ENCODE results near the gene TGFB2.
A peak's percentile ranks its signal among the peaks of the same experiment; 100 is the strongest.

The TGFB2 gene

DNA sequence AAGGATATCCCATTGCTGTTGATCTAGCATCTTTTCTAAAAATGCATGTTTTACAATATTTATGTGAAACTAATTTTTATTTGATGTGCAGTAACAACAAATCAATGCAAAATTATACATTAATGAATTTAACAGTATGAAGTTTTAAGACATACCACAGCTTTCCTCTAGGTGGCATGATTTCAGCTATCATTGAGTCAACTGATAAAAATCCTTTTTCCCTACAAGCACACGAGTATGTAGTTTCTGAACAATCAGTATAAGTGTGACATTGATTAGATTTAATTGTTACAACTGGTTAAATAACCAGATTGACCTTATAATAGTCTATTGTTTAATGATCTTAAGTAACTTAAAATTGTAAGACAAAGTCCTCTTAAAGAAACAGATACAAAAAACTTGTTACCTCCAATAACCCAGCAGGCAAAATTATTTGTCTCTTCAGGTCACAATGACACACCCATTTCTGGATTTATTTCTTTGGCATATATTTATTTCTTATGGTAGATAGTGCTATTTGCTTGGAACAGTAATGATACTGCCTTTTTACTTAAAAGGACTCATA, 5.8 kb upstream of the TGFB2 start:
- DNase-seq: no peak

DNA sequence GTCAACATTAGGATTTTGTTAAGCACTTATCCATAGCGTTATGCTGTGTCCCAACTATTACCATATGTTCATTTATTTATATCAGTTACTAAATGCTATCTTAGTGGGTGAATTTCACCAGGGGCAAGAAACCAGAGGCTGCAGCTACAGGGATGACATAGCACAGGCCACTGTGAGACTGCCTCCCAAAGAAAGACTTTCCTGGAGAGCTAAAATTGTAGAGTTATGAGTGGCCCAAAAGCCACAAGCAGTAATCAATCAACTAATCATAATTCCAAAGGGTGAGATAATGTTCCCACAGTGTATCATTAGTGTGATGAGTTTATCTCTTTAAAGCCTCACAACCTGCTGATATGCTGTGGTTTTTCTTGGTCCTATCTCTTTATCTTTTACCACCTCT, 3.8 kb upstream of the TGFB2 start:
- no peak for DNase-seq

DNA sequence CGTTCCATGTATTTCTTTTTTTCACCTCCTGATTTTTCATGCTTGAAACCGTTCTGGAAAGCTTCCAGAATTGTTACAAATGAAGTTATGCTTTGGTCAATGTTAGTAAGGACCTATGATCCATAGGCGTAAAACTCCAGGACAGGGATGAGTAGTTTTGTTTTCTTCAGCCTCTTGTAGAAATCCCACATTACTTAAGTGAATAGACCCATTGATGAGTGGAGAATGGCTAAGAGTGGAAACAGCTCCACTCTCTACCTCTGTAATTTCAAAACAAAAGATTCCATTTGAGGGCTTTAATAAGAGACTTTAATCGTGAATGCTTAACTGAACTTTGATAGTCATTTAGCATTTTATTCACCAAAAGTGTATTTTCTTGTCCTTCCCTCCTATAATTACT, 3.0 kb upstream of the TGFB2 start:
- no peak for DNase-seq

DNA sequence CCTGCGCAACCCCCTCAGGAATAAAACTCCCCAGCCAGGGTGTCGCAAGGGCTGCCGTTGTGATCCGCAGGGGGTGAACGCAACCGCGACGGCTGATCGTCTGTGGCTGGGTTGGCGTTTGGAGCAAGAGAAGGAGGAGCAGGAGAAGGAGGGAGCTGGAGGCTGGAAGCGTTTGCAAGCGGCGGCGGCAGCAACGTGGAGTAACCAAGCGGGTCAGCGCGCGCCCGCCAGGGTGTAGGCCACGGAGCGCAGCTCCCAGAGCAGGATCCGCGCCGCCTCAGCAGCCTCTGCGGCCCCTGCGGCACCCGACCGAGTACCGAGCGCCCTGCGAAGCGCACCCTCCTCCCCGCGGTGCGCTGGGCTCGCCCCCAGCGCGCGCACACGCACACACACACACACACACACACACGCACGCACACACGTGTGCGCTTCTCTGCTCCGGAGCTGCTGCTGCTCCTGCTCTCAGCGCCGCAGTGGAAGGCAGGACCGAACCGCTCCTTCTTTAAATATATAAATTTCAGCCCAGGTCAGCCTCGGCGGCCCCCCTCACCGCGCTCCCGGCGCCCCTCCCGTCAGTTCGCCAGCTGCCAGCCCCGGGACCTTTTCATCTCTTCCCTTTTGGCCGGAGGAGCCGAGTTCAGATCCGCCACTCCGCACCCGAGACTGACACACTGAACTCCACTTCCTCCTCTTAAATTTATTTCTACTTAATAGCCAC, 696 bp downstream of the TGFB2 start:
- DNase-seq: peak; percentile 81

DNA sequence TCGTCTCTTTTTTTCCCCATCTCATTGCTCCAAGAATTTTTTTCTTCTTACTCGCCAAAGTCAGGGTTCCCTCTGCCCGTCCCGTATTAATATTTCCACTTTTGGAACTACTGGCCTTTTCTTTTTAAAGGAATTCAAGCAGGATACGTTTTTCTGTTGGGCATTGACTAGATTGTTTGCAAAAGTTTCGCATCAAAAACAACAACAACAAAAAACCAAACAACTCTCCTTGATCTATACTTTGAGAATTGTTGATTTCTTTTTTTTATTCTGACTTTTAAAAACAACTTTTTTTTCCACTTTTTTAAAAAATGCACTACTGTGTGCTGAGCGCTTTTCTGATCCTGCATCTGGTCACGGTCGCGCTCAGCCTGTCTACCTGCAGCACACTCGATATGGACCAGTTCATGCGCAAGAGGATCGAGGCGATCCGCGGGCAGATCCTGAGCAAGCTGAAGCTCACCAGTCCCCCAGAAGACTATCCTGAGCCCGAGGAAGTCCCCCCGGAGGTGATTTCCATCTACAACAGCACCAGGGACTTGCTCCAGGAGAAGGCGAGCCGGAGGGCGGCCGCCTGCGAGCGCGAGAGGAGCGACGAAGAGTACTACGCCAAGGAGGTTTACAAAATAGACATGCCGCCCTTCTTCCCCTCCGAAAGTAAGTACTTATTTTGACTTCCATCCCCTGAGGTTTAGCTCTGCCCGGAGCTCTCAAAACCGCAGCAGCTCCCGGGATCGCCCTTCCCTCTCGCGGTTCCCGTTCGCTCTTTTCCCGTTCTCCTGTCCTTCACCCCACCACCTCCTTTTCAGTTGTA, 1.5 kb downstream of the TGFB2 start:
- DNase-seq: peak; percentile 68

DNA sequence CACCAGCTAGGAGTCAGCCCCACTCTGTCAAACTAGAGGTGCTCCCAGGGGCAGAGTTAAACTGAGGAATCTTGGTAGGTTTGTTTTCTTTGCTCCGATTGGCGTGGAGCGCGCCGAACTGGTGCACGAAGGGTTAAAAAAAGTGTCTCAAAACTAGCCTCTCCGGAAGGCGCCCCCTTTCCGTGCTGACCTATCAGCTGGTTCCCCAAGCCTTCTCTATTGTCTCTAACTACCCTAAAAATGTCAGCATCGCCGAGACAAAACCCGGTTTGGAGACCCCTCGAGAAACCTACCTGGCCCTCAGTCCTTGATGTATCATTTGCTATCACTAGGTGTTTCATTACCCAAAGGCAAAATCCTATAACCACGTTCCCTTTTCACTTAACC, 2.2 kb downstream of the TGFB2 start:
- DNase-seq: peak; percentile 88

DNA sequence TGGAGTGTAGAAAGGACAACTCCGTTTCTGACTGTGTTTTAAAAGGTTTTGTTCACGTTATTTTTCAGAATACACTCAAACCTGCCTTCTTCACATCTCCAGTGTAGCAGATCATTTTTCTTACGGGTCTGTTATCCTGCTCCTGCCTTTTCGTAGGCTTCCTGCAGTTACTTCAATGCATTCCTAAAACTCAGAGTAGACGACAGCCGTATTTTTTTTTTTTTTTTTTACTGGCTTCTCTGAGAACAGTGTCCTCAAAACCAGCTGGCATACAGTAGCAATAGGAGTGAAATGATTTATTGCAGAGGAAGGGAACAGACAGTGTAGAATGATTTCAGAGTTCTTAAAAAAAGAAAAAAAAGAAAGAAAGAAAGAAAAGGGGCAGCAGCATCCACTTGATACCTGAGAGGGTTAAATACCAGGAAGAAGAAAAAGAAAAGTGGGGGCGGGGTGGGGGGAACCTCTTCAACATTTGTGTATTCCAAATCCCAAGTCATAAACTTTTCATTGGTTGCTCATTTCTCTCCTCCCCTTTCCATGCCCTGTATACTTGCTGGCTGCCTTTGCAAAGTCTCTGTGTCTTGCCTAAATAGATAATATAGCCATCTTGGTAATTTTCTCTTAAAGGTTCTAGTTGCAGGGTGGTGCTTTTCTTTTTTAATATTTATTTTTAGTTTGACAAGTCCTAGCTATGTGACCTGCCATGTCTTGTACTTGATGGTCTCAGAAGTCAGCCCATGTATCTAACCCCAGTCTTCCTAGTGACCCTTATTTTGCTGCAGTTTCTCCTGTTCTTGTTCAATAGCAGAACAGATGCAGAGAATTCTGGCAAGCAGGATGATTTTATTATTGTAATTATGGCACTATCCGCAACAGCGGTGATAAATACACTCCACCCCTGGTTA, 2.8 kb downstream of the TGFB2 start:
- DNase-seq: peak; percentile 90

DNA sequence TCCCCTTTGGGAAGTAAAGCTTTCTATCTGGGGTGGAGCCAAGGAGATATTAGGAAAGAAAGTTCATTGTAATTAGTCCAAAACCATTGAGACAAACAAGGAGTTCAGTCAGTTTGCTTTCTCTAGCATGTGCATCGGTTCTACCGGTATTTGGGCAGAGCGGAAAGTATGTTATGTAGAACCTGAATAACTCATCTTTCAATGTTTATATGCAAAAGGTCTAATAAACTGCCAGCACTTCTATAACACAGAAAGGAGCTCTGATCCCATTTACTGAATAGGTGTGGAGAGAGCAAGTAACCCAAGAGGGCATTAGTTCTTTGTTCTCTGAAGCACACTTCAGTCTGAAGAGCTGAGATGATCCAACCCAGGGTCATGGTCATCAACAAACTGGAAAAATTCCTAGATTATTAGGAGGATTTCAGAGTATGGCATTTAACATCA, 3.5 kb downstream of the TGFB2 start:
- DNase-seq: no peak

DNA sequence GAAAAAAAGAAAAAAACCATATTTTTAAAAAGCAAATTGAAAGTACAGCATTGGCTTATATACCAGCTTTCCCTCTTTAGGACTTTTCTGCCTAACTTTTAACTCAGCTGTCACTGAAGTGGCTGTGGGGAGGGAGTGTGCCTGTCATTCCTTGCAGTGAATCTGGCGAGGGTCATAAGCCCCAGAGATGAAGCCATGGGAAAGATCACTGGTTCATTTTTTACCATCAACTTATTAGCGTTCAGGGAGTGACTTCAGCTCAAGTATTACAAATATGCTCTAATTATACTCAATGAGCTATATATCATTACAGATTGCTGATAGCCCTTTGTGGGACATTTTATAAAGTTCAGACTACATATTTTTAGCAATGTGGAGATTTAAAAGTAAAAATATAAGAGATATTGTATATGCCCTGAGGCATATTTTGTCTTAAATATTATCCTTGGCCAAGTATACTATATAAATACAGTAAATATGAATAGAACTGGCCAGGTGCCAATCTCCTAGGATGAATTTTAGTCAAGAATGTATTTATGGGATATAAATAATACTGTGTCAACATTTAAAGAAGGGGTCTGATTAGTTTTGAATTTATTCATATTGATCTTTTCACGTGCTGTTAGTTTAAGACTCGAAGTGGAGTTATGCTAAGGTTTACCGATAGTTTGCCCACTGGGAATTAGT, 4.4 kb downstream of the TGFB2 start:
- peak; percentile 49 for DNase-seq

DNA sequence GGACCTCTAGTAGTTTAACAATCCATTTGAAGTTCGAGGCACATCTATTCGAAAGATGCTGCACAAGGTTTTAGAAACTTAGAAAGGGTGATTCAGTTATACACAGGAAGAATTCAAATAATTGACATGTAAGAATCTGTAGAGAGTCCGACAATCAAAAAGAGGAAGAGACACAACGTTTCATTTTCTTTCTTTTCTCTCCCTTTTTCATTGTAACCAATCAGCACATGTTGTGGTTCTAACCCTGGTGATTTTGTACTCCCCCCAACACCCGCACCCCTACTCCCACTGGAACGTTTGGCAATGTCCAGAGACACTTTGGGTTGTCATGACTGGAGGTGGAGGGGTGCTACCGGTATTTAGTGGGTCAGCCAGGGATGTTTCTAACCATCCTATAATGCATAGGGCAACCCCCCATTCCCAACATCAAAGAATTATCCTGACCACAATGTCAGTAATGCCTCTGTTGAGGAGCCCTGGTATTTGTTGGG, 4.9 kb downstream of the TGFB2 start:
- peak; percentile 30 for DNase-seq

DNA sequence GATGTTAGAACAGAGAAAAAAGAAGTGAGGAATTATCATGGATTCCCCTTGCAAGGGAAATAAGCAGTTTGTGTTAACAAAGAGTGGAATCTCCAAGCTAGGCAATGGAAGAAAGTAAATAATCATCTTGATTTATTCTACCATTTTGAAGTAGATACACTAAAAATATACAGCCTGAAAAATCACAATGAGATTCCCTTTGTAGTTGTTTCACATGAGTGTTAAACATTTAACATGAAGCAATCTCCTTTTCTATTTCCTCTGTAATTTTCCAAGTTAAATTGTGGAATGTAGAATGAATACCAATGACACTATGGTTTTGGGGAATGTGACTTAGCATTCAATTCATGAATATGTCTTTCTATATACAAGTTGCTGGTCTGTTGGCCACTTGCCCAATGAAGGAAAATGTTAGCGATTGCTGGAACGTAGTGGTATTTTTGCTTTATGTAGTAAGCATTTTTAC, 5.7 kb downstream of the TGFB2 start:
- peak; percentile 39 for DNase-seq

DNA sequence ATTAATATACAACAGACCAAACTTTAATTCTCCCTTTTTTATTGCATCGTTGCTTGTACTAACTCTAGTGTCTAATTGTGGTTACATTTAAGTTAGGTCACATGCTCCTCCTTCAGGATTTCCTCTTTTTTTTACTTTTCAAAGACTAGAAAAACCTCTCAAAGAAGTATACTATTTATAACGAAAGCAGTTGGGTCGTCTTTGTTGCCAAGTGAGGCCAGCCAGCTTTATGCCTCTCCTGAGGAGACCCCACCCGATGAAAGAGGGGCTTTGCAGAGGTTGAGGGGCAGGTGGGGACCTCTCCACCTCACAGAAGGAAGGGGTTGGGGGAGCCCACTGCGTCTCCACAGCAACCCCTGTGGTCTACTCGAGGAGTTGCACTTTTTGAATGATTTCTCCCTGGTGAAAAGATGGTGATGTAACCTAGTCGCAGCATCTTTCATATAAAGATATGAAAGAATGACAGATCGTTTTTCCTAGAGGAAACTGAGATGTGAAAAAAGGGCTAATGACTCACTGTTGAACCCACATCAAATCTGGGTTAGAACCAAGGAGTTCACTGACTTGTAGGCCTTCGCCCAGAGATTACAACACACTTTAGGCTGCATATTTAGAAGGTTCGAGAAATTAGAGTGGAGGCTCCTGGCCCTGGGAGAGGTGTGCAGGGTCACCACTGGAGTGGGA, 6.4 kb downstream of the TGFB2 start:
- DNase-seq: peak; percentile 57

DNA sequence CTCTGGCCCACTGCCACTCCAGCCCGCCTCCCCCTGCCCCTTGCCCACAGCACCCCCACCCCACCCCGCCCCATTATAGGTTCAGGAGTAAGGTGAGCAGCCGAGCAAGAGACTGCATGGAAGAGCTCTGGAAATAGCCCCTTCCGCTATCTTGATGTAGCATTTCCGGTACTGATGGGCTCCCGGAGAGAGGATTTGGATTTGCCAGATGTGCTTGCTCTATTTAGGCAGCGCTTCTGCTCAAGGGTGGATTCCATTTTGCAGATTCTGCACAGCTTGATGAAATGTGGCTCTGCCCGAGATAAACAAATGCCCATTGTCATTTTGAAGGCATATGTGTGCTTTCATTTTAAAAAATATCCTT, 6.9 kb downstream of the TGFB2 start:
- no peak for DNase-seq

DNA sequence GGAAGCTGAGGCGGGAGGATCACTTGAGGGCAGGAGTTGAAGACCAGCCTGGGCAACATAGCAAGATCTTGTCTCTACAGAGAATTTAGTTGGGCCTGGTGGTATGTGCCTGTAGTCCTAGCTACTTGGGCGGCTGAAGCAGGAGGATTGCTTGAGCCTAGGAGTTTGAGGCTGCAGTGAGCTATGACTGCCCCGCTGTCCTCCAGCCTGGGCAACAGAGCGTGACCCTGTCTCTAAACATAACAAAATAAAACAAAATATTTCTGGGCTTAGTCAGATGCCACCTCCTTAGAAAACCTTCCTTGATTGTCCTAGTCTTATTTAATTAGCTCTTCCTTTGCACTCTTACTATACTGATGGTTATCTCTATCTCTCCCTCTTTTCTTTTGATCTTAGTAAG, 8.5 kb downstream of the TGFB2 start:
- DNase-seq: no peak

DNA sequence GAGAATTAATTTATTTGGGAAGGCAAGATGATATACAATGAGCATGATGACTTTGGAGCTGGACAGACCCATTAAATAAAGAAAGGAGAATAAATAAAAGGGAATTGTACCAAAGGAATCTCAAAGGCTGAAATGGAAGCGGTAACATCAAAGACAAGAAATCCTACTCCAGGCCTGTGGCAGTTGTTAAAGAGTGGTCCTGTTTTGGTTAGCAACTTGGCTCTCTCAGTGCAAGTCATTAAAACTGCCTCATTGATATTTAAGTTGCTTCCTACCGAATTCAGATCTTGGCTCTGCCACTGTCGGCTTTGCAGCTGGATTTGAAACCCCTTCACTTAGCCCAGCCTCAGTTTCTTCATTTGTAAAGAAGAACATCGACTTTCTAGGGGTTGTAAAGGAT, 10.1 kb downstream of the TGFB2 start:
- no peak for DNase-seq

DNA sequence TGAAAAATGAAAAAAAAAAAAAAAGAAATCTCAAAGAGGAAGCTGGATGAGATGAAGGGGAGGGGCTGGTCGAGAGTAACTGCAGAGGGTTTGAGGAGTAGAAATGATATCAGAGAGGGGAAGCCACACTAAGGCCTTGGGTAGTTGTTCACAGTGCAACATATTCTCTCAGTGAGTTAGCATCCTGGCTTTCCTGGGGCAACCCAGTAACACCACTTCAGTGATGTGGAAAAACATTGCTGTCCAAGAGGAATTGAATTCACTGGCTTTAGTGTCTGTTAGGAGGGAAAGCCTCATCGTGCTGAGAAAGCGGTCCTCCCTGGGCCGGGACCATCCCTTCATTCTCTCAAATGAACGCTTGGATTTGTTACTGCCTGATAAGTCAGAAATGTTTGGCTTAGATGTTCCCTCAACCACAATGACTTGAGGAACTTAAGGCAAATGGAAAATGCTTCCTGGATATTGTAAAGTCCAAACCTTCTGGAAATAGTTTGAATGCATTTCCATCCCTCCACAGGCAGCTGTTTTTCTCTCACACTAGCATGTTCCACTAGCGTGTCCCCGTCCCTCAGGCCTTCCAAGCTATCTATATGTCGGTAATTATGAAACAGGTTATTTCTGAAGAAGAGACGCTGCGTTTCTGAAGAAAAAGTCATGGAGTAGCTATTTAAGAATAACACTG, 12.2 kb downstream of the TGFB2 start:
- DNase-seq: no peak

DNA sequence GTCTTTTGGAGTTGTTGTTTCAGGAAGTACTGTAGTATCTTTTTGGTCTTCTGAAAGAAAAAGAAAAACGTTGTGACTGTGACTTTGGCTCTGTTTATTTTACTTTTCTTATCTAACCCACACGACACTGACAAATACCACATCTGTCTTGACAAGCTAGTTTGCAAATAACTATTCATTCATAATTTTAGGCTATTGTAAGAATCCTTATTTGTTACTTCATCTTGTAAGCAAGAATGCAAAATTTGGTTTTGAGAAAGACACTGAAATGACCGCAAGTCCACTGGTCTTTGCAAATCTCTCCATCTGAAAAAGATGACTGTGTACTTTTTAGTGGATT, 12.7 kb downstream of the TGFB2 start:
- DNase-seq: no peak

DNA sequence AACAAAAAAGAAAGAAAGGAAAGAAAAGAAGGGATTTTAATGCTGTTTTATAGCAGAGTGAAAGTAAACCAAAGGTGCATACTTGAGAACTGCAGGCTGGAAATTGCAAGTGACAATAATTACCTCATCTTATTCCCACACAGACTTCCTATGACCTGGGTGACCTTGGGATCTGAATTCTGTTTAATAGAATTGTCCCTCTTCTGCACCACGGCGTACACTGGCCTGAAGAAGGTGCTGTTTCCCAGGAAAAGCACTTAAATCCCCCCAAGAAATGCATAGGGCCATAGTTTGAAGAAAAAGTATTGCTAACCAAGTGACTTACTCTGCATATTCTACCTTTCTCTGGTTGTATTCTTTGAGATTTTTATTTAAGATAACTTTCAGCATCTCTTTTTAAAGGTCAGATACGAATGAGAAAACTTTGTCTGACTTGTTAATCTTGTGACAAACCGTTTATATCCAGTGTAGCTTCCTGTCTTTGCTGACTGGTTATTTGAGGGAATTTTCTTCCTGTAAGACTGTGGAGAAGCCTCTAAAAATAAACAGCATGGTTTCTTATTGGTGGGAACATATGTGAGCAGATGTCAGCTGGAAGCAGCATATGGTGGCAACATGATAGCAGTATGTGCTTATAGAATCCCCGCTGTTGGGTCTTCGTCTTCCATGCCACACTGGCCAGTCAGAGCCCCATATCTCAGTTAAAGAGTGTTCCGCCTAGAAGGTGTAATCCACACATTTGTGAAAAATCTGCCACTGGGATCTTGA, 16.3 kb downstream of the TGFB2 start:
- peak; percentile 47 for DNase-seq

DNA sequence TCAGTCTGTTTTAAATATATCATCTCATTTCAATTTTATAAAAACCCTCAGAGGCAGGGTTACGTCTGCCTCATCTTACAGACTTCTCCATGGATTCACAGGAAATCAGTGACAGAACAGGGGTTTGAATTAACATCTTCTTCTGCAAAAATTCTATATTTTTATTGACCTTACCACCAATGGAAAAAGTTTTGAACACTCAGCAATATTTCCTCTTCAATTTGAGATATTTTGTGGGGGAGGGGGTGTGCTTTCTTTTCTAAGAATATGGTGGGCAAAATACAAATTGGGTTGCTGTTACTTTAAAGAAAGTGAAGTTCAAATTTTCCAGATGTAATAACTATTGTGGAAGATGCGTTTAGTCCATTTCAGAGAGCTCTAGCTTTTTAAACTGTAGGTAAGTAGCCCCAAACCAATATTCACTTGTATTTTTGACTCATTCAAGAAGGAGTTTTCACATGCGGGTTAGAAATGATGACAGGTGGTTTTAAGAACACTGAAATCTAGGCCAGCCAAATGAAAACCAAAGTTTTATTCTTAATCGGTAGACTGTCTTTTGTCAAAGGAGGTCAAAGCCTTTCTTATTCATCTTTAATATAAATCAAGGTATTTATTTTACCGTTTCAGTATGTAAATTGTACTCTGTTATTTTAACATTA, 17.4 kb downstream of the TGFB2 start:
- no peak for DNase-seq

DNA sequence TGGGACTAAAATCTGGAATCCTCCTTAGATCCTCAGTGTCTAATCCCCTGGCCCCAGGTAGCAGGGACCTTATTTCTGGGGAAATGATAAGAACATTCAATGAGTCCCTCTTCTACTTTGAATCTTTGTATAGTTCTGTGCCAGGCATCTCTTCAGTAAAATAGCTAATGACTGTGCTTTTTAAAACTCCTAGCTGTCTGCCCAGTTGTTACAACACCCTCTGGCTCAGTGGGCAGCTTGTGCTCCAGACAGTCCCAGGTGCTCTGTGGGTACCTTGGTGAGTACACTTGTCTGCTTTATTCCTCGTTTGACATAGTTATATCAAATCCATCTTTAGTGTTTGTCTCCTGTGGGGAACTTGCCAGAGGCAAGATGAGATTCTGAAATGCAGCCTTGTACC, 18.0 kb downstream of the TGFB2 start:
- DNase-seq: no peak

All from right hindlimb (tissue), 1 donor.